ENCODE results near the gene GINS2. TPM values are rescaled to one million over a fixed set of nuclear protein-coding genes. Genes with fewer than 3 reads are reported as not detected.

GINS2 gene
- total RNA-seq, 4 donors from 2014 or later: 2.0 to 10.4 TPM; not detected in 2

DNA sequence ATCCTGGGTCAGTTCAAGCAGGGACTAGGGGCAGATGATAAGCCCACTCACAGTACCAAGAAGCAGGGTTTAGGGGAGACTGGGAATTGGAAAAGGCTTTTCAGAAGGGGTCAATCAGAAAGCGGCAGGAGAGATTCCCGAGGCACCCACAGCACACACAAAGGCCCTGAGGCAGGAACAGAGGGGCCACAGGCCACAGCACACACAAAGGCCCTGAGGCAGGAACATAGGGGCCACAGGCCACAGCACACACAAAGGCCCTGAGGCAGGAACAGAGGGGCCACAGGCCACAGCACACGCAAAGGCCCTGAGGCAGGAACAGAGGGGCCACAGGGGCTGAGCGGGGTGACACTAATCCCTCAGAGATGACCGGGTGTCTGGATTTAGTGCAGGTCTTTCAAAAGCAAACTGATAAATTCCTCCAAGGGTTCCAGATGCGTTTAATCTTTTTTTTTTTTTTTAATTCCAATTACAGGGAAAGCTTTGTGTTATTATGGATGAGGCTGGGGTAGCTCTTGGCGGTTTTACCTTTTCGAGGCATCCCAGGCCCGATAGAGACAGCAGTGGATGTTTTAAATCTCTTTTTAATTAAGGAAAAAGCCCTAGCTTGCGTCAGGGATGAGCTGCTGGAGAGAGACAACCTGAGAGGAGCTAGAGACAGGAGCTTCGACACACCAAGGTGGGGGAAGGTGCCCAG lies 31.0 kb upstream of the GINS2 start:
- Histone ChIP-seq H3K27me3 (no peaks in the 10 kb centered on the region), H3K9me3 (no peaks in the 10 kb centered on the region), H3K27ac (no peak overlapping the region), H3K36me3 (no peaks in the 10 kb centered on the region), H3K4me1 (no peaks in the 10 kb centered on the region), H3K4me3 (no peak overlapping the region)
- TF ChIP-seq, protein P1, sequence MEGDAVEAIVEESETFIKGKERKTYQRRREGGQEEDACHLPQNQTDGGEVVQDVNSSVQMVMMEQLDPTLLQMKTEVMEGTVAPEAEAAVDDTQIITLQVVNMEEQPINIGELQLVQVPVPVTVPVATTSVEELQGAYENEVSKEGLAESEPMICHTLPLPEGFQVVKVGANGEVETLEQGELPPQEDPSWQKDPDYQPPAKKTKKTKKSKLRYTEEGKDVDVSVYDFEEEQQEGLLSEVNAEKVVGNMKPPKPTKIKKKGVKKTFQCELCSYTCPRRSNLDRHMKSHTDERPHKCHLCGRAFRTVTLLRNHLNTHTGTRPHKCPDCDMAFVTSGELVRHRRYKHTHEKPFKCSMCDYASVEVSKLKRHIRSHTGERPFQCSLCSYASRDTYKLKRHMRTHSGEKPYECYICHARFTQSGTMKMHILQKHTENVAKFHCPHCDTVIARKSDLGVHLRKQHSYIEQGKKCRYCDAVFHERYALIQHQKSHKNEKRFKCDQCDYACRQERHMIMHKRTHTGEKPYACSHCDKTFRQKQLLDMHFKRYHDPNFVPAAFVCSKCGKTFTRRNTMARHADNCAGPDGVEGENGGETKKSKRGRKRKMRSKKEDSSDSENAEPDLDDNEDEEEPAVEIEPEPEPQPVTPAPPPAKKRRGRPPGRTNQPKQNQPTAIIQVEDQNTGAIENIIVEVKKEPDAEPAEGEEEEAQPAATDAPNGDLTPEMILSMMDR (IDR thresholded peaks at IDR 0.05): no peak
- no peak for TF ChIP-seq POLR2A (IDR thresholded peaks at IDR 0.05)
- intact Hi-C loops (cut with DNase I; ENCODE audit: low total_unique reads): loop anchor here (10.0 kb wide), 1 partner anchor 445 kb away; no protein-coding TSS in a partner anchor
- no peak for DNase-seq

DNA sequence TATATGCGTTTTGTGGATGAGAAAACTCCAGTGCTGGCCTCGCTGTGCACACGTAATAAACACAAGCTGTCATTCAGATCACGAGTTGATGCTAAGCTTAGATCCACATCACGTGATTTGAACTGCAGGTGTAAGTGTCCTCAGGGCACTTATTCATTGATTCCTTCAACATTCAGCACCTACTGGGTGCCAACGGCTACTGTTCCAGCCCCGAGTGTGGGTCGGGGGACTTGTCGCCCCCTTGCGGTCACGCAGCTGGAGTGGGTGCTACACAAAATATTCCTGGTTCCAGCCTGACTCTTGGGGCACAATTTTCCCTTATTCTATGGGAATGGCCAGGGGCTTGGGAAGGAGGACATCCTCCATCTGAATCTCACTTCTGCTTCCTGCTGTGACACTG lies 29.9 kb upstream of the GINS2 start:
- Histone ChIP-seq H3K27me3 (no peaks in the 10 kb centered on the region), H3K9me3 (no peaks in the 10 kb centered on the region), H3K4me1 (no peaks in the 10 kb centered on the region), H3K4me3 (no peak overlapping the region), H3K27ac (no peak overlapping the region), H3K36me3 (no peaks in the 10 kb centered on the region)
- TF ChIP-seq, protein P1 (IDR thresholded peaks at IDR 0.05): peak in 1 of 4 experiments; percentile 14
- no peak for TF ChIP-seq POLR2A (IDR thresholded peaks at IDR 0.05)
- intact Hi-C loops (cut with DNase I; ENCODE audit: low total_unique reads): loop anchor here (10.0 kb wide), 1 partner anchor 444 kb away; no protein-coding TSS in a partner anchor
- no peak for DNase-seq

DNA sequence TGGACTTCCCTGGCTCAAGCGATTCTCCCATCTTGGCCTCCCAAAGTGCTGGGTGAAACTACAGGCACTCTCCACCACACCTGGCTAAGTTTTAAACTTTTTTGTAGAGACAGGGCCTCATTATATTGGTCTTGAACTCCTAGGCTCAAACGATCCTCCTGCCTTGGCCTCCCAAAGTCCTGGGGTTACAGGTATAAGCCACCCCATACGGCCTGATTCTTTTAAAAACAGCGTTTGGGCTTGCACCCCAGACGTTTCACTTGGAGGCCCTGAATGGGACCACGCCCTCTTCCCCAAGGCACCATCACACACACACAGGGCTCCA lies 29.4 kb upstream of the GINS2 start:
- Histone ChIP-seq H3K27me3 (no peaks in the 10 kb centered on the region), H3K9me3 (no peaks in the 10 kb centered on the region), H3K4me3 (no peak overlapping the region), H3K36me3 (no peaks in the 10 kb centered on the region), H3K4me1 (no peaks in the 10 kb centered on the region), H3K27ac (no peak overlapping the region)
- DNase-seq: no peak
- intact Hi-C loops (cut with DNase I; ENCODE audit: low total_unique reads): loop anchor here (10.0 kb wide), 1 partner anchor 443 kb away; no protein-coding TSS in a partner anchor
- TF ChIP-seq POLR2A (IDR thresholded peaks at IDR 0.05): no peak
- TF ChIP-seq, protein P1 (IDR thresholded peaks at IDR 0.05): peak in 1 of 4 experiments; percentile 11

DNA sequence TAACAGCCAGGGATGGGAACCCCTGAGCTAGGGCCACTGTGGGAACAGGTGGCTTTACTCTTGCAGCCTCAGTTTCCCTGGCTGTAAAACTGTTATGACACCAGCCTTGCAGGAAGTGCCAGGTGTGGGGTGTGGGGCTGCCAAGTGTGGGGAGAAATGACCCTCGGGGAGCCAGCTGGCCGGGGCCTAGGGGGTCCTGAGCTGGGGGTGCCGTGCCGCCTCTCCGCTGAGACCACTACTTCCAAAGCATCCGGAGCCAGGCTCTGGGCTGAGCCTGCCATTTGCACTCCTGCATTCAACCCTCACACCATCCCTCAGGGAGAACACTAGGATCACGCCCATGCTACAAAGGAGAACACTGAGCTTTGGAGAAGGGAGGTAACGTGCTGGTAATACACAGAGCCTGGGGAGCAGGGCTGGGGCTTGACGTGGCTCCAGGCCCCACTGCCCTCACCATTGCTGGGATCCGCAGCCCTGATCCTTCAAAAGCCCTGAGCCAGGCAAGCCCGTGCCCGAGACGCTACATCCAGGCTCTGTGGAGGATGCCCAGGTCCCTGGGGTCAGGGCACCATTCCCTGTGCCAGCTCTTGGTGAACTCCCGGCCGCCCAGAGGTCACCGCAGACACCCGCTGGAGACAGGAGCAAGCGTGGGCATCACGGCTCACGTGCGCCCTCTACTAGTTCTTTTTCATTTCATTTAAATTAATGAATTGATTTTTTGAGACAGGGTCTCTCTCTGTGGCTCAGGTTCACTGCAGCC lies 28.8 kb upstream of the GINS2 start:
- TF ChIP-seq POLR2A (IDR thresholded peaks at IDR 0.05): no peak
- TF ChIP-seq, protein P1 (IDR thresholded peaks at IDR 0.05): peak; percentile 58 to 75 (median 70)
- intact Hi-C loops (cut with DNase I; ENCODE audit: low total_unique reads): loop anchor here (10.0 kb wide), 1 partner anchor 443 kb away; no protein-coding TSS in a partner anchor
- Histone ChIP-seq H3K4me3 (no peak overlapping the region), H3K4me1 (no peaks in the 10 kb centered on the region), H3K9me3 (no peaks in the 10 kb centered on the region), H3K36me3 (no peaks in the 10 kb centered on the region), H3K27me3 (no peaks in the 10 kb centered on the region), H3K27ac (no peak overlapping the region)
- DNase-seq: peak; percentile 51 to 66

DNA sequence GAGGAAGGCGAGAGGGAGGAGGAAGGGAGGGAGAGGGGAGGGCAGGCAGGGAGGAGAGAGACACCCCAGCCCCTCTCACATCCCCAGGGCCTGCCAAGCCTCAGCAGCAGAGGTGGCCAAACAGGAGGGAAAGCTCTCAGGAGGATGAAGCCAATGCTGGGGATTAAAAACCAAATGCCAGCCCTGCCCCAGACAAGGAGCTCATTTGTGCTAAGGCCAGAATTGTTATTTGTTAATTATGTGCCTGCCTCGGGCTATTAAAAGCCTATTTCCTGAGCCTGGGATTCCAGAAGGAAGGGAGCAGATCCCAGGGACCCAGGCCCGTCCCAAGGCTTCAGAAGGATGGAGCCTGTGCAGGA lies 27.9 kb upstream of the GINS2 start:
- intact Hi-C loops (cut with DNase I; ENCODE audit: low total_unique reads): loop anchor here (10.0 kb wide), 1 partner anchor 442 kb away; no protein-coding TSS in a partner anchor
- no peak for DNase-seq
- H3K36me3 ChIP-seq: no peaks in the 10 kb centered on the region
- TF ChIP-seq, protein P1 (IDR thresholded peaks at IDR 0.05): no peak
- TF ChIP-seq POLR2A (IDR thresholded peaks at IDR 0.05): no peak
- no peak overlapping the region for H3K4me3 ChIP-seq
- no peaks in the 10 kb centered on the region for H3K27me3 ChIP-seq
- no peak overlapping the region for H3K27ac ChIP-seq
- H3K9me3 ChIP-seq: no peaks in the 10 kb centered on the region
- no peaks in the 10 kb centered on the region for H3K4me1 ChIP-seq
